Mucosa of descending colon (tissue), 3 donors: ENCODE measurements around the gene POLR1H. TPM values are rescaled to one million over a fixed set of nuclear protein-coding genes. Genes with fewer than 3 reads are reported as not detected.

Experiments
- ATAC-seq: fragments of 200-7000 bp; cut with Tn5 transposase; one replicate; pipeline ENCODE4 v1.9.1; 2020; ENCODE audit warnings: mild to moderate bottlenecking, moderate library complexity
- DNase-seq, 3 donors: peaks; one replicate each; pipeline ENCODE4 v3.0.0-alpha.2; 2020
- H3K36me3 ChIP-seq: fragments of 200-600 bp; one replicate; pipeline ENCODE4 v1.8.0; 2021; ENCODE audit warnings: low read depth, mild to moderate bottlenecking
- H3K4me1 ChIP-seq: fragments of 200-600 bp; one replicate; pipeline ENCODE4 v1.8.0; 2021; ENCODE audit warnings: low read depth, mild to moderate bottlenecking
- H3K4me3 ChIP-seq: fragments of 200-600 bp; one replicate; pipeline ENCODE4 v1.8.0; 2021; ENCODE audit warnings: mild to moderate bottlenecking
- H3K9me3 ChIP-seq: fragments of 200-600 bp; one replicate; pipeline ENCODE4 v1.8.0; 2021; ENCODE audit warnings: mild to moderate bottlenecking
- CTCF ChIP-seq: fragments of 200-600 bp; IDR thresholded peaks from one replicate; pipeline ENCODE4 v1.8.0; 2022; ENCODE audit warnings: antibody characterized with exemption, mild to moderate bottlenecking
- intact Hi-C, 2 donors: fragments of 100-400 bp; cut with DNase I in 1 of 2; cut with micrococcal nuclease in 1 of 2; formaldehyde crosslinking; loops; one replicate each; pipeline versions ENCODE4 v1.11.0 to v1.11.1; 2022; cut with DNase I, micrococcal nuclease
- total RNA-seq, 3 donors: library from RNA; stranded (reverse); fragmentation: NEBNext Ultra II Directional in 2 of 3; extraction: Animal tissue kit (Norgen Biotek cat#: 25700) in 2 of 3; gene quantifications; one replicate each; pipeline versions ENCODE4 v1.2.1 to v1.2.4, GENCODE V29; 2021 to 2023
- donor health status: DM: no; HTN: no; CAD: no; lungs with moderate emphysema.
- donor health status: DM: no; HTN: no; CAD: no.
- donor health status: DM: no; HTN: yes; CAD: no.

POLR1H gene
- total RNA-seq, 3 donors from 2014 or later: 22.4 to 31.7 (median 23.0) TPM

GRCh38 chr6:30041221-30041620, 19.8 kb upstream of the POLR1H start:
- DNase-seq (no peak), ATAC-seq (no peak)
- Histone ChIP-seq H3K36me3 (no peaks in the 10 kb centered on the region), H3K9me3 (no peaks in the 10 kb centered on the region), H3K4me1 (no peaks in the 10 kb centered on the region), H3K4me3 (no peak overlapping the region)
- intact Hi-C loops: no loop called here
- TF ChIP-seq CTCF: no peak

DNA sequence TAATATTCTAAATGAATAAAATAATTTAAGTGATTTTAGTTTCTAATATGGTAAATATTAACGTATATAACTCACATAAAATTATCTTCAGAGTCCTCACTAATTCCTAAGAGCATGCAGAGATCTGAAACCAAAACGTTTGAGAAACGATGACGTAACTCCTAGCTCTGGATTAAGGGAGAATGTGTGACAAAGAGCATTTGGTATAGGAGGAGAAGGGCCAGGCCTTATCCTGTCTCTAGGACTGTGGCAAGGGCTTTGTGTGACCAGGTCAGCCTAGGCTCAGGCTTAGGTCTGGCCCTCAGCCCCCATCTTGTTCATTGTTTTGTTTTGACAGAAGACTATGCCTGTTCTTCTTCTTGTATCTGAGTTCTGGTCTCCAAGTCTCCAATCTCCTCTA, 19.2 kb upstream of the POLR1H start:
- H3K4me1 ChIP-seq: no peaks in the 10 kb centered on the region
- no peaks in the 10 kb centered on the region for H3K36me3 ChIP-seq
- H3K9me3 ChIP-seq: no peaks in the 10 kb centered on the region
- no peak overlapping the region for H3K4me3 ChIP-seq
- intact Hi-C loops: no loop called here
- ATAC-seq (no peak), DNase-seq (no peak)
- TF ChIP-seq CTCF: no peak

GRCh38 chr6:30042476-30042875, 18.6 kb upstream of the POLR1H start:
- ATAC-seq: no peak
- TF ChIP-seq CTCF: no peak
- DNase-seq: no peak
- intact Hi-C loops: no loop called here
- Histone ChIP-seq H3K36me3 (no peaks in the 10 kb centered on the region), H3K4me3 (no peak overlapping the region), H3K4me1 (no peaks in the 10 kb centered on the region), H3K9me3 (no peaks in the 10 kb centered on the region)

GRCh38 chr6:30042914-30043313, 18.2 kb upstream of the POLR1H start:
- DNase-seq (no peak), ATAC-seq (no peak)
- intact Hi-C loops: no loop called here
- Histone ChIP-seq H3K4me1 (no peaks in the 10 kb centered on the region), H3K4me3 (no peak overlapping the region), H3K36me3 (no peaks in the 10 kb centered on the region), H3K9me3 (no peaks in the 10 kb centered on the region)
- no peak for TF ChIP-seq CTCF

DNA sequence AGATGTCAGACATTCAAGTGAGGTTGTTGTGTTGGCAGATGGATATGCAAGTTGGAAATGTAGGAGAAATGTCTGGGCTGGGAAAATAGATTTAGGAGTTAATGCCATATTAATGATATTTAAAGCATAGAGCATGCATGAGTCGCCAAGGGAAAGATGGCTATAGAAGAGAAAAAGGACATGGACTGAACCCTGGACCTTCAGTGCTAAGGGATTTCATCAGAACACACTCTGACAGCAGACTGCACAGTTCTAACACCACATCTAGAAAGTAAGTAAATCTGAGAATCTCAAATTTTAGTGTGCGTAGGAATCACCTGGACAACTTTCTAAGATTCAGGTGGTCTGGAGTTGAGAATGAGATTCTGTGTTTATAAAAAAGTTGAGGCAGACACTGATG, 17.3 kb upstream of the POLR1H start:
- ATAC-seq (no peak), DNase-seq (no peak)
- Histone ChIP-seq H3K4me1 (no peaks in the 10 kb centered on the region), H3K36me3 (no peaks in the 10 kb centered on the region), H3K9me3 (no peaks in the 10 kb centered on the region), H3K4me3 (no peak overlapping the region)
- intact Hi-C loops: no loop called here
- TF ChIP-seq CTCF: no peak

DNA sequence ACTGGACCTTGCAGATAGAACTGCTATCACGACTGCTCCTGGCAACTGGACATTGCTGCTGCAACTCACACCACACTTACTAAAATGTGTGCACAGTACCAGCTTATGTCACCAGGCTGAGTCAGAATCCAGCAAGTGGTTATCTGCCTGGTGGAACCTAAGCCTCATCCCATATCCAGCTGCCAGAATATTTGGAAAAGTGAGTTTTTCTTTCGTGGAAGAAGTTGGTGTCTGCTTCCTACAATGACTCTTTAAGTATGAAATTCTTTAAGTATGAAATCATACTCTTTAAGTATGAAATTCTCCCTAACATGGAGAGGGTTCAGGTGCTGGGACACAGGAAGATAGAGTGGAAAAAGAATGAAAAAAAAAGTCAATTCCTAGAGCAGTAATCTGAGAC, 16.4 kb upstream of the POLR1H start:
- DNase-seq: no peak
- Histone ChIP-seq H3K4me3 (no peak overlapping the region), H3K4me1 (no peaks in the 10 kb centered on the region), H3K9me3 (no peaks in the 10 kb centered on the region), H3K36me3 (no peaks in the 10 kb centered on the region)
- no peak for ATAC-seq
- TF ChIP-seq CTCF: no peak
- intact Hi-C loops: no loop called here
